Neural progenitor cell (in vitro differentiated cells): Measurements from ENCODE around the gene NDUFB3.

Experiments
- EZH2 ChIP-seq: fragments of 200-600 bp; sonication (generic); IDR thresholded peaks from 2 replicates; pipeline ENCODE4 v1.6.1; 2017; ENCODE audit warnings: antibody characterized with exemption, mild to moderate bottlenecking, moderate library complexity
- EZH2phosphoT487 ChIP-seq: fragments of 200-600 bp; sonication (generic); IDR thresholded peaks from 2 replicates; pipeline ENCODE4 v1.6.1; 2017; ENCODE audit warnings: antibody characterized with exemption
- TF ChIP-seq, protein P1 (sequence below): fragments of 200-600 bp; sonication (generic); IDR thresholded peaks from 2 replicates; pipeline ENCODE4 v1.5.1; 2017; ENCODE audit warnings: antibody characterized with exemption, mild to moderate bottlenecking

- TF ChIP-seq EZH2 (no peak), EZH2phosphoT487 (no peak)
- TF ChIP-seq, protein P1, sequence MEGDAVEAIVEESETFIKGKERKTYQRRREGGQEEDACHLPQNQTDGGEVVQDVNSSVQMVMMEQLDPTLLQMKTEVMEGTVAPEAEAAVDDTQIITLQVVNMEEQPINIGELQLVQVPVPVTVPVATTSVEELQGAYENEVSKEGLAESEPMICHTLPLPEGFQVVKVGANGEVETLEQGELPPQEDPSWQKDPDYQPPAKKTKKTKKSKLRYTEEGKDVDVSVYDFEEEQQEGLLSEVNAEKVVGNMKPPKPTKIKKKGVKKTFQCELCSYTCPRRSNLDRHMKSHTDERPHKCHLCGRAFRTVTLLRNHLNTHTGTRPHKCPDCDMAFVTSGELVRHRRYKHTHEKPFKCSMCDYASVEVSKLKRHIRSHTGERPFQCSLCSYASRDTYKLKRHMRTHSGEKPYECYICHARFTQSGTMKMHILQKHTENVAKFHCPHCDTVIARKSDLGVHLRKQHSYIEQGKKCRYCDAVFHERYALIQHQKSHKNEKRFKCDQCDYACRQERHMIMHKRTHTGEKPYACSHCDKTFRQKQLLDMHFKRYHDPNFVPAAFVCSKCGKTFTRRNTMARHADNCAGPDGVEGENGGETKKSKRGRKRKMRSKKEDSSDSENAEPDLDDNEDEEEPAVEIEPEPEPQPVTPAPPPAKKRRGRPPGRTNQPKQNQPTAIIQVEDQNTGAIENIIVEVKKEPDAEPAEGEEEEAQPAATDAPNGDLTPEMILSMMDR, result no peak
Observed at GRCh38 chr2:201072201-201072530, 365 bp downstream of the NDUFB3 start.
